H1 (cell line): ENCODE results near the gene ALS2CL. TPM values are rescaled to one million over a fixed set of nuclear protein-coding genes. Genes with fewer than 3 reads are reported as not detected.

Source experiments
- CTCF ChIA-PET: fragments of 300-600 bp; sonication (Branson Sonifier 250); formaldehyde crosslinking; loops from one replicate; lab custom pipeline; 2021; ENCODE audit not compliant: partially characterized antibody; lab: Charles Lee
- POLR2A ChIA-PET: fragments of 300-600 bp; sonication (Branson Sonifier 250); formaldehyde crosslinking; loops from one replicate; lab custom pipeline; 2021; ENCODE audit warnings: inconsistent platforms; ENCODE audit not compliant: partially characterized antibody; lab: Charles Lee
- DNase-seq, 2 experiments: peaks; one replicate each; pipeline versions ENCODE4 v3.0.0 to v3.0.0-alpha.2; 2010 to 2022; ENCODE audit warnings: low spot score in 2 of 2, low read depth in 1 of 2, mixed read lengths in 1 of 2
- FAIRE-seq: peaks from 2 replicates; lab custom pipeline; 2011; peaks lifted over from hg19 to GRCh38; lab: Jason Lieb, UNC
- H2AFZ ChIP-seq: 2 replicates; pipeline ENCODE4 v1.8.1; 2012; ENCODE audit warnings: low read length, inconsistent platforms
- H2AK5ac ChIP-seq: 2 replicates; pipeline ENCODE4 v1.6.1; 2013; ENCODE audit warnings: low read depth, low read length
- H2BK120ac ChIP-seq: replicated peaks from 2 replicates; pipeline ENCODE3; 2013; ENCODE audit warnings: low read depth, low read length, inconsistent platforms
- H2BK12ac ChIP-seq: 2 replicates; pipeline ENCODE4 v1.6.1; 2013; ENCODE audit warnings: low read depth, low read length
- H2BK15ac ChIP-seq: 2 replicates; pipeline ENCODE4 v1.6.1; 2013; ENCODE audit warnings: low read length
- H2BK20ac ChIP-seq: 2 replicates; pipeline ENCODE4 v1.6.1; 2013; ENCODE audit warnings: low read length
- H2BK5ac ChIP-seq: 2 replicates; pipeline ENCODE4 v1.6.1; 2013; ENCODE audit warnings: low read depth, low read length
- H3K14ac ChIP-seq: 2 replicates; pipeline ENCODE4 v1.6.1; 2013; ENCODE audit warnings: inconsistent platforms; ENCODE audit not compliant: insufficient read length
- H3K18ac ChIP-seq: 2 replicates; pipeline ENCODE4 v1.6.1; 2013; ENCODE audit warnings: low read length; ENCODE audit errors: extremely low read depth
- H3K23ac ChIP-seq: 2 replicates; pipeline ENCODE4 v1.6.1; 2013; ENCODE audit warnings: inconsistent platforms; ENCODE audit not compliant: insufficient read length
- H3K23me2 ChIP-seq: 2 replicates; pipeline ENCODE4 v1.6.1; 2013; ENCODE audit warnings: low read depth, low read length
- H3K27ac ChIP-seq: 2 replicates; pipeline ENCODE4 v1.6.1; 2011; ENCODE audit warnings: low read depth, low read length, inconsistent platforms
- H3K27me3 ChIP-seq, 4 experiments: replicated peaks in 1 of 4; 1 replicate in 1 of 4; 2 replicates in 3 of 4; pipeline versions ENCODE4 v1.6.1 to v1.8.1; 2011 to 2013; ENCODE audit warnings: low read length in 3 of 4, mild to moderate bottlenecking in 3 of 4, inconsistent platforms in 2 of 4, mixed read lengths in 2 of 4, moderate library complexity in 1 of 4; ENCODE audit not compliant: control insufficient read depth in 3 of 4, insufficient read depth in 3 of 4; ENCODE audit errors: extremely low read depth in 1 of 4
- H3K36me3 ChIP-seq, 4 experiments: 2 replicates each; pipeline versions ENCODE4 v1.6.1 to v1.8.1; 2011 to 2013; ENCODE audit warnings: mild to moderate bottlenecking in 4 of 4, low read length in 3 of 4, moderate library complexity in 2 of 4, control low read depth in 1 of 4, inconsistent platforms in 1 of 4; ENCODE audit not compliant: insufficient read depth in 4 of 4, control insufficient read depth in 2 of 4
- H3K4ac ChIP-seq: replicated peaks from 2 replicates; pipeline ENCODE3; 2013; ENCODE audit warnings: low read length, low read depth, mixed read lengths, inconsistent platforms; ENCODE audit not compliant: insufficient read length
- H3K4me1 ChIP-seq, 4 experiments: replicated peaks in 1 of 4; 1 replicate in 1 of 4; 2 replicates in 3 of 4; pipeline versions ENCODE4 v1.6.1 to v1.8.1; 2011 to 2013; ENCODE audit warnings: low read length in 3 of 4, inconsistent platforms in 2 of 4, mixed read lengths in 1 of 4; ENCODE audit not compliant: insufficient read depth in 4 of 4, control insufficient read depth in 3 of 4
- H3K4me2 ChIP-seq, 2 experiments: 2 replicates each; pipeline versions ENCODE4 v1.6.1 to v1.8.1; 2011 to 2013; ENCODE audit warnings: low read depth in 2 of 2, low read length in 2 of 2, control low read depth in 1 of 2, inconsistent platforms in 1 of 2, mild to moderate bottlenecking in 1 of 2; ENCODE audit not compliant: insufficient read depth in 1 of 2
- H3K4me3 ChIP-seq, 4 experiments: fragments of 200-600, 300-600 bp in 1 of 4; sonication (generic), shearing (Covaris generic), sonication (Bioruptor Twin) in 1 of 4; 2 replicates each; pipeline versions ENCODE4 v1.5.1 to v1.8.1; 2011 to 2016; ENCODE audit warnings: low read length in 4 of 4, low read depth in 3 of 4, control low read depth in 2 of 4, inconsistent platforms in 2 of 4, mild to moderate bottlenecking in 2 of 4, mixed read lengths in 1 of 4, moderate library complexity in 1 of 4; ENCODE audit not compliant: insufficient read depth in 2 of 4; ENCODE audit errors: extremely low read depth in 1 of 4
- H3K56ac ChIP-seq: replicated peaks from 2 replicates; pipeline ENCODE3; 2013; ENCODE audit warnings: low read depth, mild to moderate bottlenecking, mixed read lengths, low read length, inconsistent platforms; ENCODE audit not compliant: insufficient read length
- H3K79me1 ChIP-seq: 2 replicates; pipeline ENCODE4 v1.6.1; 2013; ENCODE audit warnings: low read depth, low read length, control low read depth
- H3K79me2 ChIP-seq, 2 experiments: 2 replicates each; pipeline versions ENCODE4 v1.6.1 to v1.8.1; 2012 to 2013; ENCODE audit warnings: low read length in 2 of 2, mild to moderate bottlenecking in 2 of 2, inconsistent platforms in 1 of 2; ENCODE audit not compliant: insufficient read depth in 2 of 2, control insufficient read depth in 1 of 2
- H3K9ac ChIP-seq, 4 experiments: replicated peaks in 1 of 4; 1 replicate in 1 of 4; 2 replicates in 3 of 4; pipeline versions ENCODE4 v1.6.1 to v1.8.1; 2011 to 2013; ENCODE audit warnings: low read depth in 3 of 4, low read length in 3 of 4, control low read depth in 2 of 4, mild to moderate bottlenecking in 2 of 4, moderate library complexity in 2 of 4, inconsistent platforms in 1 of 4; ENCODE audit errors: extremely low read depth in 1 of 4
- H3K9me3 ChIP-seq, 2 experiments: 2 replicates each; pipeline versions ENCODE4 v1.6.1 to v1.8.1; 2012 to 2013; ENCODE audit warnings: mild to moderate bottlenecking in 2 of 2, moderate library complexity in 2 of 2, control low read depth in 1 of 2, inconsistent platforms in 1 of 2, low read depth in 1 of 2, low read length in 1 of 2, mixed read lengths in 1 of 2; ENCODE audit not compliant: insufficient read depth in 2 of 2
- H4K20me1 ChIP-seq, 2 experiments: replicated peaks in 1 of 2; 2 replicates each; pipeline versions ENCODE3 to v1.8.1; 2011 to 2013; ENCODE audit warnings: inconsistent platforms in 2 of 2, low read length in 2 of 2, mild to moderate bottlenecking in 1 of 2; ENCODE audit not compliant: insufficient read depth in 2 of 2, control insufficient read depth in 1 of 2
- H4K5ac ChIP-seq: 2 replicates; pipeline ENCODE4 v1.6.1; 2013; ENCODE audit warnings: low read length, low read depth, mixed read lengths, inconsistent platforms; ENCODE audit not compliant: insufficient read length
- H4K8ac ChIP-seq: 2 replicates; pipeline ENCODE4 v1.8.0; 2013; ENCODE audit warnings: mild to moderate bottlenecking, moderate library complexity, low read length, inconsistent platforms; ENCODE audit not compliant: insufficient read depth; ENCODE audit errors: extremely low read depth
- H4K91ac ChIP-seq: replicated peaks from 2 replicates; pipeline ENCODE3; 2013; ENCODE audit warnings: low read length, mixed read lengths, inconsistent platforms; ENCODE audit not compliant: insufficient read length
- WGBS, 2 experiments: shearing (Covaris generic) in 1 of 2; methylation state at CpG; one replicate each; pipeline versions ENCODE4 v1.1.6 to v1.1.7; 2013 to 2015; ENCODE audit warnings: low lambda C conversion rate in 2 of 2, mixed read lengths in 2 of 2, inconsistent platforms in 1 of 2, low coverage in 1 of 2, missing lambda C conversion rate in 1 of 2; ENCODE audit not compliant: insufficient replicate concordance in 2 of 2, insufficient coverage in 1 of 2, insufficient read length in 1 of 2; ENCODE audit errors: extremely low coverage in 1 of 2, missing lambda C conversion rate in 1 of 2; 5-methylcytosine and 5-hydroxymethylcytosine counted together
- polyA plus RNA-seq, 7 experiments: library from polyadenylated mRNA; depleted of rRNA in 3 of 7; stranded (reverse) in 5 of 7; unstranded in 2 of 7; fragments of >200 nt in 5 of 7; fragments of 200-250 nt in 2 of 7; gene quantifications; 1 replicate in 5 of 7; 2 replicates in 1 of 7; 4 replicates in 1 of 7; pipeline versions ENCODE4 v1.2.1 to v1.2.3, GENCODE V29; 2011 to 2013; ENCODE audit warnings: missing spikeins in 2 of 7, mixed read lengths in 2 of 7
- total RNA-seq: library from RNA; stranded (reverse); fragmentation: NEBNext Ultra II Directional; extraction: Animal tissue kit (Norgen Biotek cat#: 25700); gene quantifications from 2 replicates; pipeline ENCODE4 v1.2.1, GENCODE V29; 2021

ALS2CL gene
- total and polyA plus RNA-seq, 2 of the 8 experiments (the other 6 are each of a cell fraction or from before 2014, with no cell fraction given): 4.8 to 5.4 TPM

DNA sequence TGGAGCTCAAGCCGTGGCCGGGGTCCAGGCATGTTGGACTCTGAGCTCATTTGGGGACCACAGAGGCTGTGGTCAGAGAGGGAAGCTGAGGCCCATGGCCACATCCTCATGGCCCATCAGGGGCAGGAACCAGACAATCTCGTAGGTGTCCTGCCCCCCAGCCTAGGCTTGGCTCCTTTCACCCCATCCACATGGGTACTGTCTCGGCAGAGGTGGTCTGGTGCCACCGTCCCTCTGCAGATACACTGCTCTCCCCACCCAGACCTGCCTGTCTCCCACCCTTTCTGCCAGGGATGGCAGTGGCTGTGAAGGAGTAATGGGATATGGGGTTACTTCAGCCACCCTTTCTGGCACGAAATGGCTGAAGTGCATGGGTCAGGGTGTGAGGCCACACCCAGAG is 16.2 kb upstream of the ALS2CL start:
- Histone ChIP-seq H3K9me3 (no peaks in the 10 kb centered on the region), H3K27me3 (no peaks in the 10 kb centered on the region; a peak in 2 of 7 replicates), H3K23me2 (no peaks in the 10 kb centered on the region), H3K4ac (no peak overlapping the region), H3K14ac (no peak overlapping the region), H2BK5ac (no peak overlapping the region), H2BK15ac (no peak overlapping the region), H3K56ac (no peak overlapping the region), H2AK5ac (no peak overlapping the region), H2AFZ (no peak overlapping the region), H2BK12ac (no peak overlapping the region), H3K4me2 (no peak overlapping the region), H3K79me1 (no peaks in the 10 kb centered on the region), H3K4me3 (no peak overlapping the region), H2BK20ac (no peak overlapping the region), H3K79me2 (no peaks in the 10 kb centered on the region), H4K5ac (no peak overlapping the region), H4K8ac (no peak overlapping the region), H3K4me1 (peaks cover 0 to 6% (median 0%) of the 10 kb centered on the region in 4 experiments; a peak in 1 of 7 replicates), H3K9ac (no peak overlapping the region), H4K91ac (no peak overlapping the region), H3K27ac (no peak overlapping the region), H3K23ac (no peak overlapping the region), H2BK120ac (no peak overlapping the region), H3K18ac (no peak overlapping the region), H4K20me1 (peaks cover 2 to 4% of the 10 kb centered on the region in 2 experiments), H3K36me3 (no peaks in the 10 kb centered on the region)
- ChIA-PET POLR2A (no interaction called here), CTCF (interaction anchor here (0.9 to 6.5 kb wide), 13 partner anchors 8 to 225 kb away, joined by 4 to 91 read pairs (median 8); partner anchors contain the start of gene PRSS50)
- DNase-seq (no peak), FAIRE-seq (no peak)
- WGBS, 2 experiments: 83% methylated on average over 6 of the region's 6 CpGs; no CpG with 5 or more reads in 1 of the 2 experiments
